ENCODE data around the gene NTF4. TPM values are rescaled to one million over a fixed set of nuclear protein-coding genes. Genes with fewer than 3 reads are reported as not detected.

The NTF4 gene
- total and polyA plus RNA-seq, 2 donors (not counting 1 experiment from before 2014, with no cell fraction given): not detected

DNA sequence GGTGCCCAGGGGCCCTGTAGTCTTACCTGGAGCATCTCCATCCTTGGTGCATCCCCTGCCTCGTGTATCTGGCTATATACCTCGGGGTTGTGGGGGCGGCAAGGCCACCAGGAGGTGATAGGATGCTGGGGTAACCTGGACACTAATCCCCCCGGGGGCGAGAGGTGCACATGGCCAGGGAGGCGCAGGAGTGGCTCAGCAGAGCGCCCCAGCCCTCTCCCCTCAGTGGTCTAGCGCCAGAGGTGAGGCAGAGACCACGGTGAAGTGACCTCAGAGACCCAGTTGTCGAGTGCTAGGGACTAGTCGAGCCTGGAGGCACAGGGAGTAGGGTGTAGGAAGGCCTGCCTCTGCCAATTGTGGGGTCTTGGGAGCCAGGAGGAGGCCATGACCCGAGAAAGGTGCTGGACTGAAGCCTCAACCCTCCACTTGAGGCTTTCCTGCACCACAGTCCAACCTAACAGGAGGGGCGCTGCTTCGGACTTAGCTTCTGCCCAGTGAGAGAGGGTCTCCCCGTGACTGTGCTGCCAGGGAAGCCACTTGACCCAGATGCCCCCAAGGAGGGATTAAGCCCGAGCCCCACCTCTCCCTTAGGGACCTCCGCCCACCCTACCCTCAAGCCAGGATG is 47.5 kb downstream of the NTF4 start, which contains the start of gene LHB:
Gene LHB (minus strand): TSS at position 51 of the 625 bp plus-strand sequence. CDS start 10 bp downstream, at position 41.
- peak within 1 kb of the TSS; percentile 88 for H2AFZ ChIP-seq (ENCODE audit: insufficient read depth, low read depth, low read length, poor library complexity, severe bottlenecking)
- no peaks in the 10 kb centered on the region for H3K79me2 ChIP-seq (ENCODE audit: control insufficient read depth, insufficient read depth, low read length)
- intact Hi-C loops (cut with micrococcal nuclease): no loop called here
- H3K9me3 Mint-ChIP-seq (ENCODE audit: insufficient read depth): no peaks in the 10 kb centered on the region
- peaks cover 34% of the 10 kb centered on the region for H3K4me1 Mint-ChIP-seq
- peak within 1 kb of the TSS; percentile 67 for H3K27ac Mint-ChIP-seq
- no peaks in the 10 kb centered on the region for H3K27me3 Mint-ChIP-seq
- H3K36me3 ChIP-seq (replicated peaks in 1 of 2; ENCODE audit: control extremely low read depth in 1 of 2, control insufficient read depth in 1 of 2, extremely low read depth in 1 of 2, insufficient read depth in 2 of 2, low read length in 1 of 2): peaks cover 0 to 9% of the 10 kb centered on the region in 2 experiments
- no peaks in the 10 kb centered on the region for H3K9me3 ChIP-seq (ENCODE audit: control extremely low read depth in 1 of 3, control insufficient read depth in 2 of 3, insufficient read depth in 1 of 3, low read length in 2 of 3)
- no peak for TF ChIP-seq EZH2 (IDR thresholded peaks at IDR 0.05; ENCODE audit: borderline replicate concordance, insufficient read depth, low read depth, low read length, poor library complexity, severe bottlenecking)
- TF ChIP-seq, protein P1, sequence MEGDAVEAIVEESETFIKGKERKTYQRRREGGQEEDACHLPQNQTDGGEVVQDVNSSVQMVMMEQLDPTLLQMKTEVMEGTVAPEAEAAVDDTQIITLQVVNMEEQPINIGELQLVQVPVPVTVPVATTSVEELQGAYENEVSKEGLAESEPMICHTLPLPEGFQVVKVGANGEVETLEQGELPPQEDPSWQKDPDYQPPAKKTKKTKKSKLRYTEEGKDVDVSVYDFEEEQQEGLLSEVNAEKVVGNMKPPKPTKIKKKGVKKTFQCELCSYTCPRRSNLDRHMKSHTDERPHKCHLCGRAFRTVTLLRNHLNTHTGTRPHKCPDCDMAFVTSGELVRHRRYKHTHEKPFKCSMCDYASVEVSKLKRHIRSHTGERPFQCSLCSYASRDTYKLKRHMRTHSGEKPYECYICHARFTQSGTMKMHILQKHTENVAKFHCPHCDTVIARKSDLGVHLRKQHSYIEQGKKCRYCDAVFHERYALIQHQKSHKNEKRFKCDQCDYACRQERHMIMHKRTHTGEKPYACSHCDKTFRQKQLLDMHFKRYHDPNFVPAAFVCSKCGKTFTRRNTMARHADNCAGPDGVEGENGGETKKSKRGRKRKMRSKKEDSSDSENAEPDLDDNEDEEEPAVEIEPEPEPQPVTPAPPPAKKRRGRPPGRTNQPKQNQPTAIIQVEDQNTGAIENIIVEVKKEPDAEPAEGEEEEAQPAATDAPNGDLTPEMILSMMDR (IDR thresholded peaks at IDR 0.05): no peak
- no peaks in the 10 kb centered on the region for H4K20me1 ChIP-seq (ENCODE audit: control insufficient read depth, insufficient read depth, low read length, poor library complexity, severe bottlenecking)
- peaks cover 0 to 9% (median 2%) of the 10 kb centered on the region in 4 experiments for H3K27me3 ChIP-seq (replicated peaks in 1 of 4; ENCODE audit: control extremely low read depth in 1 of 4, control insufficient read depth in 3 of 4, insufficient read depth in 4 of 4, low read length in 3 of 4)
- no peak for DNase-seq
- 79% methylated on average over 10 of the region's 17 CpGs for WGBS (ENCODE audit: insufficient coverage)
- ChIA-PET CTCF (interaction anchor here (0.6 to 1.9 kb wide), 6 partner anchors 10 to 181 kb away, joined by 3 to 10 read pairs (median 4); partner anchors contain the start of genes GYS1, LIN7B and RUVBL2), POLR2A (interaction anchor here (0.6 to 1.5 kb wide), 3 partner anchors 17 to 130 kb away, joined by 3 to 7 read pairs (median 3); partner anchors contain the start of gene RUVBL2)
- no peak for ATAC-seq (ENCODE audit: low read depth)
- H3K4me3 Mint-ChIP-seq: peak within 1 kb of the TSS; percentile 89
- peak within 1 kb of the TSS in 4 of 5 experiments; percentile 52 to 73 (median 60) for H3K4me3 ChIP-seq (ENCODE audit: control extremely low read depth in 1 of 5, extremely low read depth in 1 of 5, insufficient read depth in 1 of 5, low read depth in 2 of 5, low read length in 4 of 5)
- H3K4me2 ChIP-seq (replicated peaks; ENCODE audit: low read depth, low read length, poor library complexity, severe bottlenecking): peak within 1 kb of the TSS; percentile 99
- H3K4me1 ChIP-seq (ENCODE audit: control insufficient read depth in 2 of 2, insufficient read depth in 2 of 2, low read length in 2 of 2): peaks cover 25 to 40% of the 10 kb centered on the region in 2 donors
- H3K9ac ChIP-seq (ENCODE audit: low read length): peak within 1 kb of the TSS; percentile 72
- H3K27ac ChIP-seq (ENCODE audit: low read length in 2 of 2): peak within 1 kb of the TSS in 1 of 2 donors; percentile 30

Data from B cell (primary cell).